Measurements from ENCODE around the gene GPR173. TPM values are rescaled to one million over a fixed set of nuclear protein-coding genes. Genes with fewer than 3 reads are reported as not detected.

GPR173 gene
- total RNA-seq, 1 experiment from 2014 or later: 5.3 TPM

- ChIA-PET CTCF (no interaction called here), POLR2A (ENCODE audit: low non-redundant PET) (no interaction called here)
- no peaks in the 10 kb centered on the region for H3K9me3 ChIP-seq (ENCODE audit: low read depth, low read length, poor library complexity, severe bottlenecking)
- H3K4me1 ChIP-seq (ENCODE audit: insufficient read depth, low read length, poor library complexity, severe bottlenecking): no peaks in the 10 kb centered on the region
- no peaks in the 10 kb centered on the region for H3K36me3 ChIP-seq (ENCODE audit: insufficient read depth, low read length, poor library complexity, severe bottlenecking)
- intact Hi-C loops (cut with micrococcal nuclease; ENCODE audit: unreplicated experiment): no loop called here
- no peak overlapping the region for H3K4me3 ChIP-seq (ENCODE audit: low read depth, low read length, poor library complexity, severe bottlenecking)
- no peaks in the 10 kb centered on the region for H3K27me3 ChIP-seq (replicated peaks; ENCODE audit: insufficient read depth, low read depth, low read length, poor library complexity)
- no peak overlapping the region for H3K27ac ChIP-seq (ENCODE audit: low read depth, low read length, poor library complexity, severe bottlenecking)
- DNase-seq (ENCODE audit: low spot score): no peak
- no TSS peak for BruUV-seq (replicated peaks)
- no peak for TF ChIP-seq EZH2 (IDR thresholded peaks at IDR 0.05; ENCODE audit: borderline replicate concordance, low read depth, low read length, poor library complexity, severe bottlenecking)
- TF ChIP-seq CTCF (conservative IDR thresholded peaks at IDR 0.05; ENCODE audit: low read depth, low read length): no peak
These were observed 45.5 kb upstream of the GPR173 start for GRCh38 chrX:53003111-53003510.

GRCh38 chrX:53004038-53004437, 44.6 kb upstream of the GPR173 start:
- H3K27me3 ChIP-seq (replicated peaks; ENCODE audit: insufficient read depth, low read depth, low read length, poor library complexity): no peaks in the 10 kb centered on the region
- no peak overlapping the region for H3K4me3 ChIP-seq (ENCODE audit: low read depth, low read length, poor library complexity, severe bottlenecking)
- intact Hi-C loops (cut with micrococcal nuclease; ENCODE audit: unreplicated experiment): no loop called here
- ChIA-PET CTCF (no interaction called here), POLR2A (ENCODE audit: low non-redundant PET) (no interaction called here)
- BruUV-seq (replicated peaks): no TSS peak
- no peaks in the 10 kb centered on the region for H3K4me1 ChIP-seq (ENCODE audit: insufficient read depth, low read length, poor library complexity, severe bottlenecking)
- peaks cover 5% of the 10 kb centered on the region for H3K9me3 ChIP-seq (ENCODE audit: low read depth, low read length, poor library complexity, severe bottlenecking)
- no peak for TF ChIP-seq CTCF (conservative IDR thresholded peaks at IDR 0.05; ENCODE audit: low read depth, low read length)
- H3K36me3 ChIP-seq (ENCODE audit: insufficient read depth, low read length, poor library complexity, severe bottlenecking): no peaks in the 10 kb centered on the region
- no peak for DNase-seq (ENCODE audit: low spot score)
- no peak overlapping the region for H3K27ac ChIP-seq (ENCODE audit: low read depth, low read length, poor library complexity, severe bottlenecking)

- DNase-seq (ENCODE audit: low spot score): peak; percentile 41
- no peaks in the 10 kb centered on the region for H3K36me3 ChIP-seq (ENCODE audit: insufficient read depth, low read length, poor library complexity, severe bottlenecking)
- H3K4me3 ChIP-seq (ENCODE audit: low read depth, low read length, poor library complexity, severe bottlenecking): no peak overlapping the region
- TF ChIP-seq EZH2 (IDR thresholded peaks at IDR 0.05; ENCODE audit: borderline replicate concordance, low read depth, low read length, poor library complexity, severe bottlenecking): no peak
- no peak for TF ChIP-seq CTCF (conservative IDR thresholded peaks at IDR 0.05; ENCODE audit: low read depth, low read length)
- CTCF ChIA-PET: no interaction called here
- POLR2A ChIA-PET (ENCODE audit: low non-redundant PET): no interaction called here
- intact Hi-C loops (cut with micrococcal nuclease; ENCODE audit: unreplicated experiment): no loop called here
- BruUV-seq (replicated peaks): no TSS peak
- H3K27ac ChIP-seq (ENCODE audit: low read depth, low read length, poor library complexity, severe bottlenecking): no peak overlapping the region
- no peaks in the 10 kb centered on the region for H3K4me1 ChIP-seq (ENCODE audit: insufficient read depth, low read length, poor library complexity, severe bottlenecking)
- peaks cover 5% of the 10 kb centered on the region for H3K9me3 ChIP-seq (ENCODE audit: low read depth, low read length, poor library complexity, severe bottlenecking)
- no peaks in the 10 kb centered on the region for H3K27me3 ChIP-seq (replicated peaks; ENCODE audit: insufficient read depth, low read depth, low read length, poor library complexity)
These were observed 43.8 kb upstream of the GPR173 start for GRCh38 chrX:53004811-53005210.
